ENCODE data around the gene HOXA9. TPM values are rescaled to one million over a fixed set of nuclear protein-coding genes. Genes with fewer than 3 reads are reported as not detected.

The HOXA9 gene
- total and polyA plus RNA-seq, 2 experiments from 2014 or later, result not detected

DNA sequence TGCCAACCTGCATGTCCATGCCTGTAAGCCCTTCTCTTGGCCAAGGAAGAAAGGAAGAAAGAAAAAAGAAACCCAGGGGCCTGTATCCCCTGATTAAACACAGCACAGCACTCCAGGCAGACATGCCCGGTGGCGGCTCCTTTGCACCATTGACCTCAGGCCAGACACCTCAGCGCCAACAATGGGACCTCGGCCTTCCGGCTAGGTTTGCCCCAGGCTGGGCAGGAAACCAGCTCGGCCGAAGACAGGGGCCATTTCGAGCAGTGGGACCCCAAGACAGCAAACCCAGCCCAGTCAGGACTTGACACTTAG is 5.9 kb upstream of the HOXA9 start:
- TF ChIP-seq, protein P1, sequence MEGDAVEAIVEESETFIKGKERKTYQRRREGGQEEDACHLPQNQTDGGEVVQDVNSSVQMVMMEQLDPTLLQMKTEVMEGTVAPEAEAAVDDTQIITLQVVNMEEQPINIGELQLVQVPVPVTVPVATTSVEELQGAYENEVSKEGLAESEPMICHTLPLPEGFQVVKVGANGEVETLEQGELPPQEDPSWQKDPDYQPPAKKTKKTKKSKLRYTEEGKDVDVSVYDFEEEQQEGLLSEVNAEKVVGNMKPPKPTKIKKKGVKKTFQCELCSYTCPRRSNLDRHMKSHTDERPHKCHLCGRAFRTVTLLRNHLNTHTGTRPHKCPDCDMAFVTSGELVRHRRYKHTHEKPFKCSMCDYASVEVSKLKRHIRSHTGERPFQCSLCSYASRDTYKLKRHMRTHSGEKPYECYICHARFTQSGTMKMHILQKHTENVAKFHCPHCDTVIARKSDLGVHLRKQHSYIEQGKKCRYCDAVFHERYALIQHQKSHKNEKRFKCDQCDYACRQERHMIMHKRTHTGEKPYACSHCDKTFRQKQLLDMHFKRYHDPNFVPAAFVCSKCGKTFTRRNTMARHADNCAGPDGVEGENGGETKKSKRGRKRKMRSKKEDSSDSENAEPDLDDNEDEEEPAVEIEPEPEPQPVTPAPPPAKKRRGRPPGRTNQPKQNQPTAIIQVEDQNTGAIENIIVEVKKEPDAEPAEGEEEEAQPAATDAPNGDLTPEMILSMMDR (IDR thresholded peaks at IDR 0.05; ENCODE audit: low read depth, low read length), result no peak
- Histone ChIP-seq H3K27me3 (peaks cover 100% of the 10 kb centered on the region), H3K27ac (no peak overlapping the region), H3K36me3 (no peaks in the 10 kb centered on the region), H3K4me1 (ENCODE audit: low read depth) (peaks cover 3% of the 10 kb centered on the region), H3K9me3 (ENCODE audit: low read depth) (no peaks in the 10 kb centered on the region), H3K4me3 (no peak overlapping the region)
- no peak for DNase-seq (ENCODE audit: low read depth in 1 of 2, low spot score in 1 of 2)

DNA sequence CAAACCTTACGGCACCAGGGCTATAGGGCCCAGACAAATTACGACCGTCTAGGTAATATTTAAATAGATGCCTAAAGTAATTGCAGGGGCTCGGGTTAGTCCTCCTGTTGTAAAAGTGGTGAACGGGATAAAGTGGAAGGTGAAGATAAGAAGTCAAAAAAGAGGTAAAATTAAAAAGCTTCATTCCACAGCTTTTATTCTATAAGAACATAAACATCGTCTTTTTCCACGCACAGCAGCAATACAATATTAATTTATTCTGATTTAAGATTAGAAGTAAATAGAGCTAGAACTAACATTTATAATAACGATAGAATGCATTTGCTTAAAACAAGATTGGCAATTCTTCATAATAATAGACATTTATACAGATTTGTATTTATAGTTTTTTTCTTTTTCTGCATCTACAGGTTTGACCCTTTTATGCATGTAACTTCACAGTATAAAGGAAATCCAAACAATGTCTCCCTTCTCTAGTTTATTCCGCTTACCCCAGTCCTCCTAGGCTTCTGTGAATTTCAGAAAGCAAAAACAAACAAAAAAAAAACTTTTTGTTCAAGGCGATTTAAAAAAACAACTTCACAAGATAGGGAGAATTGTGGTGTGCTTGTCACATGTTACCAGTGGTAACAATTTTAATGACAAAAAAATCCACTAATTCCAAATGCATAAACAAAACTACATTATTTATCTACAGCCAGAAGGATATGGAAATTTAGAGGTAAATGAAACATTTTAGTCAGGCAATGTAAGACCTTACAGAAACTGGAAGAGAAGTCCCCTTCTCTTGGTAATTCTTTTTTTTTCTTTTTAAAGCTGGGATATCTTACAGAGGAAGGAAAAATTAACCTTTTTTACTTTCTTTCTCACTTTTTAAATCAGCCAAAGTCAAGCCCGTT is 5.3 kb upstream of the HOXA9 start:
- H3K9me3 ChIP-seq (ENCODE audit: low read depth), result no peaks in the 10 kb centered on the region
- H3K4me1 ChIP-seq (ENCODE audit: low read depth), result peaks cover 3% of the 10 kb centered on the region
- H3K27me3 ChIP-seq, result peaks cover 100% of the 10 kb centered on the region
- no peak overlapping the region for H3K4me3 ChIP-seq
- no peaks in the 10 kb centered on the region for H3K36me3 ChIP-seq
- TF ChIP-seq, protein P1 (IDR thresholded peaks at IDR 0.05; ENCODE audit: low read depth, low read length), result no peak
- no peak overlapping the region for H3K27ac ChIP-seq
- DNase-seq (ENCODE audit: low read depth in 1 of 2, low spot score in 1 of 2), result no peak

- Histone ChIP-seq H3K4me3 (no peak overlapping the region), H3K4me1 (ENCODE audit: low read depth) (peaks cover 3% of the 10 kb centered on the region), H3K27ac (no peak overlapping the region)
These were observed 4.5 kb upstream of the HOXA9 start for GRCh38 chr7:27169658-27170425.

DNA sequence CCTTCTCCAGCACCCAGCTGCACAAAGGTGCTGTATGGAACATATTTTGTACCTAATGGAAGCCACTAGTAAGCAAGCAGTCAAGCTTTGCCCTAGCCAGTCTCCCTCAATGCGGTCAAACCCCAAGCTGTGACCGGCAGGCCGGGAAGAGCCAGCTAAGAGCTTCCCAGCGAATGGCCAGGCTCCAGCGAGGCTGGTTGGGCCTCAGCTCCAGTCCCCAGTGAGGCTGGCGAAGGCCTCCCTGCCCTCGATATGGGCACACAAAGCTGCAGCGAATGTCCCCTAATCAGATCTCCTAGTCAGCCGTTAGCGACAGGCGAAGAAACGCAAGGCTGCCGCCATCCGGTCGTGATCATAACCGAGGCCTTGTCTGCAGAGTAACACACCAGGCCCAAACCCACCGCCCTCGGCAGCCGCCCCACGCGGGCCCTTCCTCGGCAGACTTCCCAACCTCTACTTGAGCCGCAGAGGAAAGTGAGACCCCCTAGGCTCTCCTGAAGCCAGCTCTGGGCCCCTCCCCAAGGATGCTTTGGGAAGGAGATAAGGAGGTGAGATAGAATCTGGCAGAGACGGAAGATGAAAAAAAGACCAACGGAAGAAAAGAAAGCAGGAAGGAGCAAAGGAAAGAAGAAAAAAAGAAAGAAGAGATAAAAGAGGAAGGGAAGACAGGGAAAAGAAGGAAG is 3.1 kb upstream of the HOXA9 start:
- Histone ChIP-seq H3K4me1 (ENCODE audit: low read depth) (peaks cover 3% of the 10 kb centered on the region), H3K36me3 (no peaks in the 10 kb centered on the region), H3K27me3 (peaks cover 100% of the 10 kb centered on the region), H3K9me3 (ENCODE audit: low read depth) (no peaks in the 10 kb centered on the region), H3K27ac (no peak overlapping the region), H3K4me3 (no peak overlapping the region)
- no peak for DNase-seq (ENCODE audit: low read depth in 1 of 2, low spot score in 1 of 2)
- TF ChIP-seq, protein P1 (IDR thresholded peaks at IDR 0.05; ENCODE audit: low read depth, low read length), result no peak

More at GRCh38 chr7:27169658-27170425, 4.5 kb upstream of the HOXA9 start:
- H3K9me3 ChIP-seq (ENCODE audit: low read depth), result no peaks in the 10 kb centered on the region
- DNase-seq (ENCODE audit: low read depth in 1 of 2, low spot score in 1 of 2), result no peak
- H3K27me3 ChIP-seq, result peaks cover 100% of the 10 kb centered on the region
- H3K36me3 ChIP-seq, result no peaks in the 10 kb centered on the region
- TF ChIP-seq, protein P1 (IDR thresholded peaks at IDR 0.05; ENCODE audit: low read depth, low read length), result no peak

DNA sequence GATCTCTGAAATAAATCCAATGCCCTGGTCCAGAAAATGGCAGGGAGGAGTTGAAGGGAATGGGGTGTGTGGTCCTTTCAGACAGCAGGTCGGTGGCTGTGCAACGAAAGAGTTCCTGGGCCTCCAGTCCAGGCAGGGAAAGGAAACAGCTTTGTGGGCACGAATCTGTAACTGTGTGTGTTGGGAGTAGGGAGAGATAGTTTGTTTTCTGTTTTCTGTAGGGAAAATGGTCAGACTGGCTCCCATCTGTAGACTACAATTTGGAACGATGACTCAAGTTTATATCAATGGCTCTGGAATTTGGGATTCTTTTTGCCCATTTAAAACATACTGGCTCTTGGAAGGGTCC is 2.6 kb upstream of the HOXA9 start:
- peaks cover 3% of the 10 kb centered on the region for H3K4me1 ChIP-seq (ENCODE audit: low read depth)
- DNase-seq (ENCODE audit: low read depth in 1 of 2, low spot score in 1 of 2), result no peak
- no peaks in the 10 kb centered on the region for H3K36me3 ChIP-seq
- H3K27ac ChIP-seq, result no peak overlapping the region
- peaks cover 100% of the 10 kb centered on the region for H3K27me3 ChIP-seq
- no peak overlapping the region for H3K4me3 ChIP-seq
- TF ChIP-seq, protein P1 (IDR thresholded peaks at IDR 0.05; ENCODE audit: low read depth, low read length), result no peak
- H3K9me3 ChIP-seq (ENCODE audit: low read depth), result no peaks in the 10 kb centered on the region
